Stimulated activated CD8-positive, alpha-beta memory T cell treated with anti-CD3 and anti-CD28 coated beads, Interleukin-7, amount 100 ng/mL, for 48 hours (primary cell): ENCODE results near the gene ZNF66.
A peak's percentile ranks its signal among the peaks of the same experiment; 100 is the strongest.
"Not testable (repeated sequence)": the region's sequence is repeated elsewhere in the genome, so short reads cannot be mapped to it uniquely, and the experiment has no call there.

Experiments used
- DNase-seq, 2 donors: peaks; one replicate each; pipeline ENCODE4 v3.0.0-alpha.2; 2020; ENCODE audit warnings: low read depth in 1 of 2; ENCODE audit errors: extremely low read depth in 1 of 2

The ZNF66 gene

GRCh38 chr19:20776083-20777076, at the start of gene ZNF66:
Gene ZNF66, plus strand, starts transcription at chr19:20776304. Its CDS starts 144 bp downstream, at chr19:20776448.
- peak; percentile 80 to 92 for DNase-seq

GRCh38 chr19:20750169-20750568, 25.9 kb upstream of the ZNF66 start:
- not testable (repeated sequence) for DNase-seq

- not testable (repeated sequence) for DNase-seq
Measured at GRCh38 chr19:20752291-20752690, 23.8 kb upstream of the ZNF66 start.

DNA sequence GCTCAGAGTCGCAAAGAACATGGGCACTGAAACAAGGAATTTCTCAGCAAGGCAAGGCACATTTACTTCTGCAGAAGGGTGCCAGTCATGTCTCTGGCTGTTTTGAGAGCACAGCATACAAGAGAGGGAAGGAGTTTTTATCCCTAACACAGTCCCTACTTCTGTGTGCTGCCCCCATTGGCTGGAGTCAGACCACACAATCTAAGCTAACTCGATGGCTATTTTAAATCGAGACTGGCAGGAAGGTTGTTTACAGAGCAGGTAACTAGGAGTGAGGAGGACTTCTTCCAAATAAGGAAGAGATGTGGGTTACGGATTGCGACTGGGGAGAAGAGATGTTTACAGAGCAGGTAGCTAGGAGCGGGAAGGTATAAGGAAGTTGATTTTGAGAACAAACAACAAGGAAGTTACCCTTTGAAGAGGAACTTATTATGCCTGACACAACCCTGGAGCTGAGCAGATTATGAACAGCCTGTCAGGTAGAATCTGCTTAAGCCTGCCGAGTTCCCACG, 6.8 kb upstream of the ZNF66 start:
- not testable (repeated sequence) for DNase-seq

DNA sequence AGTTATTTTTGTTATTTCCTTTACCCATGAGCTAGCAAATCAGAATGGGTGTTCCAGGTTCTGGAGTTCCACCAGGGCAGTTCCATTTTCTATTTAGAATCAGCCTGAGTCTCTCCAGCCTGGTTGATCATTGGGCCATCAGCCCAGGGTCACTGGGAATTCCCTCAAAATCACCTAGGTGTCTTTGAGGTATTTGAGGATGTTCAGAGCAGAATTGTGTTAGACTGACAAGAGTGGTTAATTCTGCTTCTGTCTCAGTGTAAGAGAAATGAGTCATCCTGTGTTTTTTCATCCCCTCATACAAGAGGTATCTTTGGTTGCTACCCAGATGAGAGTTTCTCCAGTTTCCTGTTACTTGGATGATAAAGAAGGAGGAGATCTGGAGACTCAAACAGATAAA, 11.7 kb downstream of the ZNF66 start:
- no peak for DNase-seq

DNA sequence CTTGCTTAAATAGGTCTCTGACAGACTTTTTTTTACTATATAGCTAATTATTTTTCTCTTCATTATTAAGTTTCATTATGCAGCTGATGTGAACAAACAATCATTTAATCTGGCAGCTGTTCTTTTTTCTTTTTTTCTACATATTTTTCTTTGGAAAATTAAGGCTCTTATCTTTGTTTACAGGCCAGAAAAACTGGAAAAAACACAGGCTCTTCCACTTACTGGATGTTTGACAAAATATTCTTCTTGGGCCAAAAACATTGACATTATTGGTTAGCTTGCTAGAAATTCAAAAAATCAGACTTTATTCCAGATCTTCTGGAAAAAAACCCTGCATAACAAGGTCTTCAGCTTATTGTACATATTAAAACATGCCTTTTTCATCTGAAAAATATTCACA, 15.7 kb downstream of the ZNF66 start:
- no peak for DNase-seq

DNA sequence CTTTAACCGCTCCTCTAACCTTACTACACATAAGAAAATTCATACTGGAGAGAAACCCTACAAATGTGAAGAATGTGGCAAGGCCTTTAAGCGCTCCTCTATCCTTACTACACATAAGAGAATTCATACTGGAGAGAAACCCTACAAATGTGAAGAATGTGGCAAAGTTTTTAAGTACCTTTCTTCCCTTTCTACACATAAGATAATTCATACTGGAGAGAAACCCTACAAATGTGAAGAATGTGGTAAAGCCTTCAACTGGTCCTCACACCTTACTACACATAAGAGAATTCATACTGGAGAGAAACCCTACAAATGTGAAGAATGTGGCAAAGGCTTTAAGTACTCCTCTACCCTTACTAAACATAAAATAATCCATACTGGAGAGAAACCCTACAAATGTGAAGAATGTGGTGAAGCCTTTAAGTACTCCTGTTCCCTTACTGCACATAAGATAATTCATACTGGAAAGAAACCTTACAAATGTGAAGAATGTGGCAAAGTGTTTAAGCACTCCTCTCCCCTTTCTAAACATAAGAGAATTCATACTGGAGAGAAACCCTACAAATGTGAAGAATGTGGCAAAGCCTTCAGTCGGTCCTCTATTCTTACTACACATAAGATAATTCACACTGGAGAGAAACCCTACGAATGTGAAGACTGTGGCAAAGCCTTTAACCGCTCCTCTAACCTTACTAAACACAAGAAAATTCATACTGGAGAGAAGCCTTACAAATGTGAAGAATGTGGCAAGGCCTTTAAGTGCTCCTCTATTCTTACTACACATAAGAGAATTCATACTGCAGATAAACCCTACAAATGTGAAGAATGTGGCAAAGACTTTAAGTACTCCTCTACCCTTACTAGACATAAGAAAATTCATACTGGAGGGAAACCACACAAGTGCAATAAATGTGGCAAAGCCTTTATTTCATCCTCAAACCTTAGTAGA, 30.5 kb downstream of the ZNF66 start:
- DNase-seq, result not testable (repeated sequence)

DNA sequence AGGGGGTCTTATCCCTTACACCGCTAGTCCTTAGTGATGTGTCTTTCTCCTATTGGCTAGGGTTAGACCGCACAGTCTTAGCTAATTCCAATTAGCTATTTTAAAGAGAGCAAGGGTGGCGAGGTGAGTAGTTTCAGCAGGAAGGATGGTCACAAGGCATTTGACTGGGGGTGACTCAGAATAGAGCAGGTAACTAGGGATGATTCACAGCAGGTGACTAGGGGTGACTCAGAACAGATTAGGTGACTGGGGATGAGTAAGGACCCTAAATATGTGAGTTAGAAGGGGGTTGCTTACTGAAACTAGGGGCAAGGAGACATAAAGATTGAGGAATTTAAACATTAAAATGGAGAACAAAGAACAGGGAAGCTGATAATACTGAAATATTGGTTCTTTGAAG, 64.3 kb downstream of the ZNF66 start:
- no peak for DNase-seq
